H1 (cell line): Measurements from ENCODE around the gene KCMF1. TPM values are rescaled to one million over a fixed set of nuclear protein-coding genes. Genes with fewer than 3 reads are reported as not detected.
A peak's percentile ranks its signal among the peaks of the same experiment; 100 is the strongest.

Experiments
- CTCF ChIA-PET: fragments of 300-600 bp; sonication (Branson Sonifier 250); formaldehyde crosslinking; loops from one replicate; lab custom pipeline; 2021; ENCODE audit not compliant: partially characterized antibody; lab: Charles Lee
- POLR2A ChIA-PET: fragments of 300-600 bp; sonication (Branson Sonifier 250); formaldehyde crosslinking; loops from one replicate; lab custom pipeline; 2021; ENCODE audit warnings: inconsistent platforms; ENCODE audit not compliant: partially characterized antibody; lab: Charles Lee
- DNase-seq, 2 experiments: peaks; one replicate each; pipeline versions ENCODE4 v3.0.0 to v3.0.0-alpha.2; 2010 to 2022; ENCODE audit warnings: low spot score in 2 of 2, low read depth in 1 of 2, mixed read lengths in 1 of 2
- FAIRE-seq: peaks from 2 replicates; lab custom pipeline; 2011; peaks lifted over from hg19 to GRCh38; lab: Jason Lieb, UNC
- H2AFZ ChIP-seq: 2 replicates; pipeline ENCODE4 v1.8.1; 2012; ENCODE audit warnings: low read length, inconsistent platforms
- H2AK5ac ChIP-seq: 2 replicates; pipeline ENCODE4 v1.6.1; 2013; ENCODE audit warnings: low read depth, low read length
- H2BK120ac ChIP-seq: replicated peaks from 2 replicates; pipeline ENCODE3; 2013; ENCODE audit warnings: low read depth, low read length, inconsistent platforms
- H2BK12ac ChIP-seq: 2 replicates; pipeline ENCODE4 v1.6.1; 2013; ENCODE audit warnings: low read depth, low read length
- H2BK15ac ChIP-seq: 2 replicates; pipeline ENCODE4 v1.6.1; 2013; ENCODE audit warnings: low read length
- H2BK20ac ChIP-seq: 2 replicates; pipeline ENCODE4 v1.6.1; 2013; ENCODE audit warnings: low read length
- H2BK5ac ChIP-seq: 2 replicates; pipeline ENCODE4 v1.6.1; 2013; ENCODE audit warnings: low read depth, low read length
- H3K14ac ChIP-seq: 2 replicates; pipeline ENCODE4 v1.6.1; 2013; ENCODE audit warnings: inconsistent platforms; ENCODE audit not compliant: insufficient read length
- H3K18ac ChIP-seq: 2 replicates; pipeline ENCODE4 v1.6.1; 2013; ENCODE audit warnings: low read length; ENCODE audit errors: extremely low read depth
- H3K23ac ChIP-seq: 2 replicates; pipeline ENCODE4 v1.6.1; 2013; ENCODE audit warnings: inconsistent platforms; ENCODE audit not compliant: insufficient read length
- H3K23me2 ChIP-seq: 2 replicates; pipeline ENCODE4 v1.6.1; 2013; ENCODE audit warnings: low read depth, low read length
- H3K27ac ChIP-seq: 2 replicates; pipeline ENCODE4 v1.6.1; 2011; ENCODE audit warnings: low read depth, low read length, inconsistent platforms
- H3K27me3 ChIP-seq, 4 experiments: replicated peaks in 1 of 4; 1 replicate in 1 of 4; 2 replicates in 3 of 4; pipeline versions ENCODE4 v1.6.1 to v1.8.1; 2011 to 2013; ENCODE audit warnings: low read length in 3 of 4, mild to moderate bottlenecking in 3 of 4, inconsistent platforms in 2 of 4, mixed read lengths in 2 of 4, moderate library complexity in 1 of 4; ENCODE audit not compliant: control insufficient read depth in 3 of 4, insufficient read depth in 3 of 4; ENCODE audit errors: extremely low read depth in 1 of 4
- H3K36me3 ChIP-seq, 4 experiments: 2 replicates each; pipeline versions ENCODE4 v1.6.1 to v1.8.1; 2011 to 2013; ENCODE audit warnings: mild to moderate bottlenecking in 4 of 4, low read length in 3 of 4, moderate library complexity in 2 of 4, control low read depth in 1 of 4, inconsistent platforms in 1 of 4; ENCODE audit not compliant: insufficient read depth in 4 of 4, control insufficient read depth in 2 of 4
- H3K4ac ChIP-seq: replicated peaks from 2 replicates; pipeline ENCODE3; 2013; ENCODE audit warnings: low read length, low read depth, mixed read lengths, inconsistent platforms; ENCODE audit not compliant: insufficient read length
- H3K4me1 ChIP-seq, 4 experiments: replicated peaks in 1 of 4; 1 replicate in 1 of 4; 2 replicates in 3 of 4; pipeline versions ENCODE4 v1.6.1 to v1.8.1; 2011 to 2013; ENCODE audit warnings: low read length in 3 of 4, inconsistent platforms in 2 of 4, mixed read lengths in 1 of 4; ENCODE audit not compliant: insufficient read depth in 4 of 4, control insufficient read depth in 3 of 4
- H3K4me2 ChIP-seq, 2 experiments: 2 replicates each; pipeline versions ENCODE4 v1.6.1 to v1.8.1; 2011 to 2013; ENCODE audit warnings: low read depth in 2 of 2, low read length in 2 of 2, control low read depth in 1 of 2, inconsistent platforms in 1 of 2, mild to moderate bottlenecking in 1 of 2; ENCODE audit not compliant: insufficient read depth in 1 of 2
- H3K4me3 ChIP-seq, 4 experiments: fragments of 200-600, 300-600 bp in 1 of 4; sonication (generic), shearing (Covaris generic), sonication (Bioruptor Twin) in 1 of 4; 2 replicates each; pipeline versions ENCODE4 v1.5.1 to v1.8.1; 2011 to 2016; ENCODE audit warnings: low read length in 4 of 4, low read depth in 3 of 4, control low read depth in 2 of 4, inconsistent platforms in 2 of 4, mild to moderate bottlenecking in 2 of 4, mixed read lengths in 1 of 4, moderate library complexity in 1 of 4; ENCODE audit not compliant: insufficient read depth in 2 of 4; ENCODE audit errors: extremely low read depth in 1 of 4
- H3K56ac ChIP-seq: replicated peaks from 2 replicates; pipeline ENCODE3; 2013; ENCODE audit warnings: low read depth, mild to moderate bottlenecking, mixed read lengths, low read length, inconsistent platforms; ENCODE audit not compliant: insufficient read length
- H3K79me1 ChIP-seq: 2 replicates; pipeline ENCODE4 v1.6.1; 2013; ENCODE audit warnings: low read depth, low read length, control low read depth
- H3K79me2 ChIP-seq, 2 experiments: 2 replicates each; pipeline versions ENCODE4 v1.6.1 to v1.8.1; 2012 to 2013; ENCODE audit warnings: low read length in 2 of 2, mild to moderate bottlenecking in 2 of 2, inconsistent platforms in 1 of 2; ENCODE audit not compliant: insufficient read depth in 2 of 2, control insufficient read depth in 1 of 2
- H3K9ac ChIP-seq, 4 experiments: replicated peaks in 1 of 4; 1 replicate in 1 of 4; 2 replicates in 3 of 4; pipeline versions ENCODE4 v1.6.1 to v1.8.1; 2011 to 2013; ENCODE audit warnings: low read depth in 3 of 4, low read length in 3 of 4, control low read depth in 2 of 4, mild to moderate bottlenecking in 2 of 4, moderate library complexity in 2 of 4, inconsistent platforms in 1 of 4; ENCODE audit errors: extremely low read depth in 1 of 4
- H3K9me3 ChIP-seq, 2 experiments: 2 replicates each; pipeline versions ENCODE4 v1.6.1 to v1.8.1; 2012 to 2013; ENCODE audit warnings: mild to moderate bottlenecking in 2 of 2, moderate library complexity in 2 of 2, control low read depth in 1 of 2, inconsistent platforms in 1 of 2, low read depth in 1 of 2, low read length in 1 of 2, mixed read lengths in 1 of 2; ENCODE audit not compliant: insufficient read depth in 2 of 2
- H4K20me1 ChIP-seq, 2 experiments: replicated peaks in 1 of 2; 2 replicates each; pipeline versions ENCODE3 to v1.8.1; 2011 to 2013; ENCODE audit warnings: inconsistent platforms in 2 of 2, low read length in 2 of 2, mild to moderate bottlenecking in 1 of 2; ENCODE audit not compliant: insufficient read depth in 2 of 2, control insufficient read depth in 1 of 2
- H4K5ac ChIP-seq: 2 replicates; pipeline ENCODE4 v1.6.1; 2013; ENCODE audit warnings: low read length, low read depth, mixed read lengths, inconsistent platforms; ENCODE audit not compliant: insufficient read length
- H4K8ac ChIP-seq: 2 replicates; pipeline ENCODE4 v1.8.0; 2013; ENCODE audit warnings: mild to moderate bottlenecking, moderate library complexity, low read length, inconsistent platforms; ENCODE audit not compliant: insufficient read depth; ENCODE audit errors: extremely low read depth
- H4K91ac ChIP-seq: replicated peaks from 2 replicates; pipeline ENCODE3; 2013; ENCODE audit warnings: low read length, mixed read lengths, inconsistent platforms; ENCODE audit not compliant: insufficient read length
- ASH2L ChIP-seq: fragments of 200-600, 300-600 bp; sonication (generic); IDR thresholded peaks from one replicate; pipeline ENCODE4 v1.7.1; 2017; ENCODE audit warnings: low read length
- CHD1 ChIP-seq: IDR thresholded peaks from 2 replicates; pipeline ENCODE4 v1.6.1; 2012; ENCODE audit warnings: low read depth, low read length, improper control_type of control experiment
- SP2 ChIP-seq: IDR thresholded peaks from 2 replicates; pipeline ENCODE4 v1.6.1; 2012; ENCODE audit warnings: mild to moderate bottlenecking, low read length, inconsistent platforms
- polyA plus RNA-seq, 7 experiments: library from polyadenylated mRNA; depleted of rRNA in 3 of 7; stranded (reverse) in 5 of 7; unstranded in 2 of 7; fragments of >200 nt in 5 of 7; fragments of 200-250 nt in 2 of 7; gene quantifications; 1 replicate in 5 of 7; 2 replicates in 1 of 7; 4 replicates in 1 of 7; pipeline versions ENCODE4 v1.2.1 to v1.2.3, GENCODE V29; 2011 to 2013; ENCODE audit warnings: missing spikeins in 2 of 7, mixed read lengths in 2 of 7
- total RNA-seq: library from RNA; stranded (reverse); fragmentation: NEBNext Ultra II Directional; extraction: Animal tissue kit (Norgen Biotek cat#: 25700); gene quantifications from 2 replicates; pipeline ENCODE4 v1.2.1, GENCODE V29; 2021

The KCMF1 gene
- total and polyA plus RNA-seq, 2 of the 8 experiments (the other 6 are each of a cell fraction or from before 2014, with no cell fraction given) = 86.9 to 149 TPM

- TF ChIP-seq ASH2L (peak; percentile 23), CHD1 (peak; percentile 51; the same call in 1 of the 2 replicates), SP2 (no peak)
- no peaks in the 10 kb centered on the region for H3K79me1 ChIP-seq
- peak overlapping the region; percentile 96 for H2BK20ac ChIP-seq
- H3K23ac ChIP-seq = no peak overlapping the region
- no peaks in the 10 kb centered on the region for H3K9me3 ChIP-seq
- peaks cover 0 to 6% of the 10 kb centered on the region in 2 experiments; a peak in 1 of 4 replicates for H3K79me2 ChIP-seq
- H2AFZ ChIP-seq = no peak overlapping the region
- peak overlapping the region; percentile 36 for H3K56ac ChIP-seq
- no peaks in the 10 kb centered on the region for H3K27me3 ChIP-seq
- peak overlapping the region; percentile 98 for H4K91ac ChIP-seq
- FAIRE-seq (no peak), DNase-seq (no peak)
- no peak overlapping the region for H4K8ac ChIP-seq
- H2AK5ac ChIP-seq = peak overlapping the region; percentile 97; the same call in 1 of the 2 replicates
- H3K4me1 ChIP-seq = peaks cover 11 to 37% (median 33%) of the 10 kb centered on the region in 4 experiments
- H3K4me3 ChIP-seq = peak overlapping the region in 3 of 4 experiments; percentile 11 to 41 (median 19); a peak in 4 of 8 replicates
- H3K9ac ChIP-seq = peak overlapping the region in 3 of 4 experiments; percentile 52 to 92 (median 56); a peak in 6 of 7 replicates
- H4K5ac ChIP-seq = peak overlapping the region; percentile 22
- H3K4me2 ChIP-seq = peak overlapping the region; percentile 48 to 61
- peak overlapping the region; percentile 99 for H2BK5ac ChIP-seq
- 0 out of 2 replicates have a peak overlapping the region, but pooled peaks have one; percentile 73 for H2BK15ac ChIP-seq
- peak overlapping the region; percentile 96 for H2BK120ac ChIP-seq
- H3K18ac ChIP-seq = peak overlapping the region; percentile 92
- ChIA-PET POLR2A (interaction anchor here (1.0 to 12.0 kb wide), 16 partner anchors 8 to 177 kb away, joined by 3 to 288 read pairs (median 7); partner anchors contain the start of genes KCMF1 and TCF7L1), CTCF (interaction anchor here (1.5 to 7.9 kb wide), 5 partner anchors 11 to 109 kb away, joined by 3 to 46 read pairs (median 7); no protein-coding TSS in a partner anchor)
- peaks cover 3% of the 10 kb centered on the region; the same call in 1 of the 2 replicates for H3K23me2 ChIP-seq
- peak overlapping the region; percentile 97 for H3K4ac ChIP-seq
- H3K27ac ChIP-seq = peak overlapping the region; percentile 92
- no peak overlapping the region for H3K14ac ChIP-seq
- H2BK12ac ChIP-seq = peak overlapping the region; percentile 99; the same call in 1 of the 2 replicates
- H4K20me1 ChIP-seq = no peaks in the 10 kb centered on the region
- H3K36me3 ChIP-seq = peaks cover 0 to 14% (median 4%) of the 10 kb centered on the region in 4 experiments; a peak in 3 of 8 replicates
Measured at GRCh38 chr2:84957771-84958134, 13.2 kb upstream of the KCMF1 start.
